C4-2B (cell line): Measurements from ENCODE around the gene VAPA.

Experiments used
- ZFX ChIP-seq: fragments of 450-650 bp; IDR thresholded peaks from 2 replicates; pipeline ENCODE4 v1.6.1; 2017
- TF ChIP-seq, protein P1 (sequence below): fragments of 450-650 bp; conservative IDR thresholded peaks from 2 replicates; pipeline ENCODE4 v1.5.1; 2017; ENCODE audit warnings: mild to moderate bottlenecking

DNA sequence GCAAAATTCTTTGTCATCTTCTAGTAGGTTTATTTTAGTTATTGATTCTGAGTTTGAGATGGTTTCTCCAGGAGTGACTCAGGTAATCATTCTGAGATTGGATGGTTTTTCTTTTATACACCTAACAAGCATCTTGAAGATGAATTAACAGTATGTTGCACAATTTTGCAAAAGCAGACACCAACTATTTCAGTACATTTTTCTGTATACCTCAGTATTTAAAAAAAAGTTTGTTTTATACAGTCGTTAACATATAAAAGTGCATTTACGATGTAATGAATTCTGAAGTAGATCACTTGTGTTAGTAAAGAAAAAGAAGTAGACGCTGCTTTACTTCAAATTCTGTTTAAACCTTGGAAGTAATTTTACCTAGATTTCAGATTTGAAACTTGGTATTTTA is 3.0 kb downstream of the VAPA start:
- TF ChIP-seq, protein P1, sequence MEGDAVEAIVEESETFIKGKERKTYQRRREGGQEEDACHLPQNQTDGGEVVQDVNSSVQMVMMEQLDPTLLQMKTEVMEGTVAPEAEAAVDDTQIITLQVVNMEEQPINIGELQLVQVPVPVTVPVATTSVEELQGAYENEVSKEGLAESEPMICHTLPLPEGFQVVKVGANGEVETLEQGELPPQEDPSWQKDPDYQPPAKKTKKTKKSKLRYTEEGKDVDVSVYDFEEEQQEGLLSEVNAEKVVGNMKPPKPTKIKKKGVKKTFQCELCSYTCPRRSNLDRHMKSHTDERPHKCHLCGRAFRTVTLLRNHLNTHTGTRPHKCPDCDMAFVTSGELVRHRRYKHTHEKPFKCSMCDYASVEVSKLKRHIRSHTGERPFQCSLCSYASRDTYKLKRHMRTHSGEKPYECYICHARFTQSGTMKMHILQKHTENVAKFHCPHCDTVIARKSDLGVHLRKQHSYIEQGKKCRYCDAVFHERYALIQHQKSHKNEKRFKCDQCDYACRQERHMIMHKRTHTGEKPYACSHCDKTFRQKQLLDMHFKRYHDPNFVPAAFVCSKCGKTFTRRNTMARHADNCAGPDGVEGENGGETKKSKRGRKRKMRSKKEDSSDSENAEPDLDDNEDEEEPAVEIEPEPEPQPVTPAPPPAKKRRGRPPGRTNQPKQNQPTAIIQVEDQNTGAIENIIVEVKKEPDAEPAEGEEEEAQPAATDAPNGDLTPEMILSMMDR: no peak
- no peak for TF ChIP-seq ZFX
